GM19025 (cell line): Measurements from ENCODE around the gene USP8.
A peak's percentile ranks its signal among the peaks of the same experiment; 100 is the strongest.
"Not testable (repeated sequence)": the region's sequence is repeated elsewhere in the genome, so short reads cannot be mapped to it uniquely, and the experiment has no call there.

ENCODE experiments used
- ATAC-seq: cut with Tn5 transposase; IDR thresholded peaks from one replicate; pipeline ENCODE4 v1.9.1; 2021; ENCODE audit warnings: mild to moderate bottlenecking, low read depth, moderate library complexity; ENCODE audit not compliant: unreplicated experiment

The USP8 gene

GRCh38 chr15:50424066-50424890 is at the start of gene USP8:
Gene USP8 (plus strand): TSS chr15:50424405. CDS start chr15:50439074, 14,669 bp downstream.
- ATAC-seq, result peak; percentile 95

DNA sequence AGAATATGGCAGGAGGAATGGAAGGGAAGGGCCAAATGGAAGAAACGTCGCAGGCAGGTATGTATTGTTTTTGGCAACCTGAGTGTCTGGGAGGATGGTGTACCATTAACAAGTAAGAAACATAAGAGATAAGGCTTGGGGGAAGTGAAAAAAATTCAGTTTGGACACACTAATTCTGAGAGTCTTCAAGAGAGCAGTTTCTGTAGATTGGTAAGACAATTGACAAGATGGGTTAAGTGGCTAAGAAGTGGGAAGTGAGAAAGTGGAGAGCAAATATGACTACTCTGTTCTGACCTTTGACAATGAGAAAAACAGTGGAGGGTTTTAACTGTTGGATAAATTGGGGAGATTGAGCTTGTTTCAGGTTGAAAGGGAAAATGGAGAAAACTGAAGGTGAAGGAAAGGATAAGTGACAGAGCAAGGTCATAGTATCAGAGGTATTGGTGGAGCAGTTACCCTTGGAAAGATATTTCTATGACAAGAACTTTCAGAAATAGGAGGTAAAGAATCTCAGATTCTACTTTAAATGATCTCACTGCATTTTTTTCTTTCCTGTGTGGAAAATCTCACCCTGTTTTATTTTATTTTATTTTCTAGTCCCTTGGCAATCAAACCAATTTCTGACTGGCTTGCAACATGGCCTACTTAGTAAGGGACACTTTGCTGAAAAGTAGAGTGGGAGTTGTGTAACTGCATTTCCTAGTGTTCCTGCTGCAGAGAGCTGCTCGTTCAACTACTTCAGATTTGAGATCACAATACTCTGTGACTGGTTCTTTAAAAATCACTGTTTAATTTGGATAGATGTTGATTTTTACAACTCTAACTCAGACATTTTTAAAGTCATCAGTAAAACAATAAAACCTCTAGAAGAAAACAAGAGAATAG is 46.1 kb upstream of the USP8 start:
- peak; percentile 97 for ATAC-seq

DNA sequence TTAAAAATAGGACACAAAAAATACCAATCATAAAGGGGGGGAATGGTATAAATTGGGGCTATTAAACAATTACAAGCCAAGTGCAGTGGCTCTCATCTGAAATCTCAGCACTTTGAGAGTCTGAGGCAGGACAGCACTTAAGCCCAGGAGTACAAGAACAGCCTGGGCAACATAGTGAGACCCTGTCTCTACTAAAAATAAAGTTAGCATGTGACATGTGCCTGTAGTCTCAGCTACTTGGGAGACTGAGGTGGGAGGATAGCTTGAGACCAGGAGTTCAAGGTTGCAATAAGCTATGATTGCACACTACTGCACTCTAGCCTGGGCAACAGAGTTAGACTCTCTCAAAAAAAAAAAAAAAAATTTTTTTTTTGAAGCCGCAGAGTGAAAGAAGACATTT is 45.4 kb upstream of the USP8 start:
- ATAC-seq, result no peak

- ATAC-seq, result not testable (repeated sequence)
Measured at GRCh38 chr15:50379413-50379812, 44.8 kb upstream of the USP8 start.

DNA sequence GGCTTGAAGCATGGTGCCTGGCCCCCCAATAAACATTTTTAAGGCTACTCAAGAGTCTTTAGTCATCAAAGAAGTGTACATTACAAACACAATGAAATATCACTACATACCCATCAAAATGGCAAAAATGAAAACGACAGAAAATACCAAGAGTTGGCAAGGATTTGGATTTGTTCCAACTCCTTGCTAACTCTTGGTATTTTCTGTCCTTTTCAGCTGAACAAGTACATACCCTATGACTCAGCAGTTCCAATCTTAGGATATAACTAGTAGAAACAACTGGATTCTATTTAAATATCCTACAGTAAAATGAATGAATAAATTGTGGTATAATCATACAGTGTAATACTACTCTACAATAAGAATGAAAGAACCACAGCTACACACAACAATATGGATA is 44.1 kb upstream of the USP8 start:
- ATAC-seq, result no peak

- no peak for ATAC-seq
Measured at GRCh38 chr15:50381438-50381837, 42.8 kb upstream of the USP8 start.

DNA sequence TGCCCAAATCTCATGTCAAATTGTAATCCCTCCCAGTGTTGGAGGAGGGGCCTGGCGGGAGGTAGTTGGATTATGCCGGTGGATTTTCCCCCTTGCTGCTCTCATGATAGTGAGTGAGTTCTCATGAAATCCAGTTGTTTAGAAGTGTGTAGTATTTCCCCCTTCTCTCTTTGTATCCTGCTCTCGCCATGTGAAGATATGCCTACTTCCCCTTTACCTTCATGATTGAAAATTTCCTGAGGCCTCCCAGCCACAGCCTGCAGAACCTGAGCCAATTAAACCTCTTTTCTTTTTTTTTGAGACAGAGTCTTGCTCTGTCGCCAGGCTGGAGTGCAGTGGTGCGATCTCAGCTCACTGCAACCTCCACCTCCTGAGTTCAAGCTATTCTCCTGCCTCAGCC is 41.8 kb upstream of the USP8 start:
- ATAC-seq, result not testable (repeated sequence)

DNA sequence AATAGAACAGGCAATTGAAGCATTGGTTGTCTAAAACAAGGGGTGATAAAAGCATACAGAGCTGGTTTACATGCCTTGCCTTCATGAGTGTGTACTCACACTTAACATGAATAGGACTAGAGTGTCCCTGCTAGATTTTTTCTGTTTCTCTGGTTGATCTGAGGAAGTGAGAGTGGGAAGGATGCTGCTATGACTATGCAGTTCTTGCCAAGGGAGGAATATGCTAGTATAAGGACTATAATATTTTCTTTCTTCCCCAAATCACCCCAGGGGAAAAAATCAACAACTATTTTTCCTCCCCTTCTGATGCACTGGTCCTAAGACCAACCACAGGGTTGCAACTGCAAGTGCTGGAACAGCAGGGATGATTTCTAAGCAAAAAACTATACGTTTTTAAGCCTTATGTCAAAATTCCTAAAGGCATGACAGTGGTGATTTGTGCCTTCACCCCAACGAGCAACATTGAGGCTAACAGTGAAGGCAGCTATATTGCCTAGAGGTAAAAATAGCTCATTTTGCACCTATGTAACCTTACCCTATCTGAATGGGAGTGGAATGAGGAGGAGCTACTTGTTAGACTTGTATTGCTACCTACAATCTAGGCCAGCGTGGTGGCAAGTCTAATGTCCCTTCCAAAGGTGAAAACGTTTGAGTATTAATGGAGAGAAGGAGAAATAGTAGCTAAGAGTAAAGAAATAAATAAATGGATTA is 33.5 kb upstream of the USP8 start:
- ATAC-seq, result no peak

DNA sequence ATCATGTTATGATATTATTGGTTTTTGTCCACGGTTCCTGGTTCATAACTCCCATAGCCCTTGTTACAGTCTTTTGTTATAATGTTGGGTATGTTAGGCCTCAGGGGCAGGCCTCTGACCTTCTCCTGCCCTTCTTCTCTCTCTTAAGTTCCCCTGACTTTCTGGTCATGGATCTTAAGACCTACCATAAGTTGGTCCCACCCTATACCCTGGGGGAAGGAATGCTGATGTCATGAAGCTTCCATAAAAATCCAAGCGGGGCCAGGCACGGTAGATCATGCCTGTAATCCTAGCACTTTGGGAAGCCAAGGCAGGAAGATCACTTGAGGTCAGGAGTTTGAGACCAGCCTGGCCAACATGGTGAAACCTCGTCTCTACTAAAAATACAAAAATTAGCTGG is 32.6 kb upstream of the USP8 start:
- not testable (repeated sequence) for ATAC-seq

DNA sequence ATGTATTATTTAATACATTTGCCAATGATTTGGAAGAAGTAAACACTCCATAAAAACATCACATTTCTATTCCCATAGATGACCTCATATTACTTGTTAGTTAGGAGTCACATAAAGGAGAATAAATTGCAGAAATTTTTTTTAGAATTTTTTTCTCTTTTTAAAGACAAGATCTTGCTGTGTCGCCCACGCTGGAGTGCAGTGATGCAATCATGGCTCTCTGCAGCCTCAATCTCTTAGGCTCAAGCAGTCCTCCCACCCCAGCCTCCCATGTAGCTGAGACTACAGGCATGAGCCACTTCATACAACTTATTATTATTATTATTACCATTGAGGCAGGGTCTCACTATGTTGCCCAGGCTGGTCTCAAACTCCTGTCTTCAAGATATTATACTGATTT is 12.3 kb upstream of the USP8 start:
- ATAC-seq, result no peak

GRCh38 chr15:50414624-50415023 is 9.6 kb upstream of the USP8 start:
- no peak for ATAC-seq

DNA sequence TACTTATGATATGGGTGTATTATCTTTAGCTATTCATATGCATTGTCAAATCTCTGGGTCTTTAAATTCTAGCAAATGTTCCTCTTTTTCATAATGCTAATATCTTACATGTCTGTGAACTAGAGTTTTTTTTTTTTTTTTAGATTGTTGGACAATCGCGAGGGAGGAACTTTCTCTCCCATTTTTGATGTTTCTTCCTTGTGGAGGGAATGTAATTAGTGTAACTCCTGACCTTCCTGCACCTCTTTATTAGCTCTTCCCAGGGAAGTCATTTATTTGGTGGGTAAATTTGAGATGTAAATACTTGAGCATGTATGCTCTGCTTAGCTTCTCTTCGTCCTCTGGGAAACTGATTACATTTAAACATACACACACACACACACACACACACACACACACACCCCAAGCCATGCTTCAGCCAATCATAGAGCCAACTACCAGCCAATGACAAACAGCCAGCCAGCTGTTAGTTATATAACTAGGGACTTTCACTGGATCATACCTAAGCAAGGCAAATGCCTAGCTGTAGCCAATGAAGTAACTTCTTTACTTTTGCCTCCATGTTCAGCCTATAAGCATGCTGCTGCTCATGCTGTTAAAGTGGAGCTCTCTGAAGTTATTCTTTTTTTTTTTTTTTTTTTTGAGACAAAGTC is 8.3 kb upstream of the USP8 start:
- ATAC-seq, result no peak

DNA sequence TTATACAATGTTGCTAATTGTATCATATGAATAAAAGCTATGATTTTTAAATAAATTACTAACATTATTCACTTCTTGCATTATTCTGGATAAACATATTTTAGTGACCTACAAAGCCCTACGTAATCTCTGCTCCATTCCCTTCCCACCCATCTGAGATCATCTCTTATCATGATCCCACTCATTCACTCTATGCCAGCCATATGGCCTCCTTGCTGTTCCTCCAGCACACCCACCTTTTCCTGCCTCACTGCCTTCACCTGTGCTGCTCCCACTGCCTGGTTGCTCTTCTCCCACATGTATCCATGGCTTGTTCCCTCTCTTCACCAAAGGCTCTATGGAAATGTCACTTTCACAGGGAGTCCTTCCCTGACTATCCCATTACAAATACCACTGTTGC is 7.3 kb upstream of the USP8 start:
- no peak for ATAC-seq

DNA sequence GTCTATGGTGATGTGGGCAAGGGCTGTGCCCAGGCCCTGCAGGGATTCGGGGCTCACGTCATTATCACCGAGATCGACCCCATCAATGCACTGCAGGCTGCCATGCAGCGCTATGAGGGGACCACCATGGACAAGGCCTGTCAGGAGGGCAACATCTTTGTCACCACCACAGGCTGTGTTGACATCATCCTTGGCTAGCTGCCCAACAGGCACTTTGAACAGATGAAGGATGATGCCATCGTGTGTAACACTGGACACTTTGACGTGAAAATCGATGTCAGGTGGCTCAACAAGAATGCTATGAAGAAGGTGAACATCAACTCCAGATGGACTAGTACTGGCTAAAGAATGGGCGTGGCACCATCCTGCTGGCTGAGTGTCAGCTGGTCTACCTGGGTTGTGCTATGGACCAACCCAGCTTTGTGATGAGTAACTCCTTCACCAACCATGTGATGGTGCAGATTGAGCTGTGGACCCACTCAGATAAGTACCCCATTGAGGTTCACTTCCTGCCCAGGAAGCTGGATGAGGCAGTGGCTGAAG is 6.1 kb upstream of the USP8 start:
- ATAC-seq, result no peak

- ATAC-seq, result no peak
Measured at GRCh38 chr15:50425219-50425618, 1.0 kb downstream of the USP8 start.

DNA sequence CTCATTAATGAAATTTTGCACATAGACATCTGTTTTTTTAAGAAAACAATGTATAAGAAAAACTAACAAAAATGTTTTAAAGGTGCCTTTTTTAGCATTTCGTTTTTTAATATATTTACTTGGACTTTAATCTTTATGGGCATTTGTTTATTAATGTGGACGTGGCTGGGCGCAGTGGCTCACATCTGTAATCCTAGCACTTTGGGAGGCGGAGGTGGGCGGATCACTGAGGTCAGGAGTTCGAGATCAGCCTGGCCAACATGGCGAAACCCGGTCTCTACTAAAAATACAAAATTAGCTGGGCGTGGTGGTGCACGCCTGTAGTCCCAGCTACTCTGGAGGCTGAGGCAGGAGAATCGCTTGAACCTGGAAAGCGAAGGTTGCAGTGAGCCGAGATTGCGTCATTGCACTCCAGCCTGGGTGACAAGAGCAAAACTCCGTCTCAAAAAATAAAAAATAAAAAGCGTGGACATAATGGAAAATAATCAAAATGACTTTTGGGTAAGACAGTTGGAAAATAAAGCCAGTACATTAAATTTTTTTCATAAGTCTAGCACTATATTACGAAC is 1.6 kb downstream of the USP8 start:
- ATAC-seq, result not testable (repeated sequence)

DNA sequence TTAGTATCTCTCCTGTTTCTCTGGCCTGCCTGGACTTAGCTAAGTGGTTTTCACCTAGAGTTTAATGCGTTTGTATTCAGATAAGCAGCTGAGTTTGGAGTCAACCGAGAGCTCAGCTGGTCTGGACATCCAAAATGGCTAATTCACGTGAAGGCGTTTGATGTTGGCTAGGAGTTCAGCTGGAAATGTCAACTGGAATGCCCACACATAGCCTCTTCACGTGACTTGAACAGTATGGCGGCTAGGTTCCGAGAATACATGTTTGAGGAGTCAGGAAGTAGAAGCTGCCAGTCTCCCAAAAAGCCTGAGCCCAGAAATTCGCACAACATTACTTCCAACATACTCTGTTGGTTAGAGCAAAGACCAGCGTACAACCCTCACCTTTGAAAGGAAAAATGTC is 2.2 kb downstream of the USP8 start:
- no peak for ATAC-seq

DNA sequence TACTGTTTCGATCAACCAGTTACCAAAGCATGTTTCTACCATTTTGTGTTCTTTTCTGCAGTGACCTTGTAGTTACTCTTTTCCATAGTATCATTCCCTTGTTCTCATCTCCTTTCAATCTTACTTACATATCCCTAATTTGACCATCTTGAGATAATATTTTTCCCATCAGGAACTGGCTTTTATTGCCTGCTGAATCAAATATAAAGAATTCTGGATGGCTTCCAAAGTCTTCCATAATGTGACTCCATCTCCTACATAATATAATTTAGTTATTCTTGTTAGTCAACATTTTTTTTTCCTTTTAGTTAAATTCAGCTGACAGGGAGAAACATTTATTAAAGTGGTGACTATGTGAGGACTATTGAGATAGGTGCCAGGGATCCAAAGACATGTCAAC is 7.0 kb downstream of the USP8 start:
- ATAC-seq, result no peak

GRCh38 chr15:50432230-50432629 is 8.0 kb downstream of the USP8 start:
- no peak for ATAC-seq

DNA sequence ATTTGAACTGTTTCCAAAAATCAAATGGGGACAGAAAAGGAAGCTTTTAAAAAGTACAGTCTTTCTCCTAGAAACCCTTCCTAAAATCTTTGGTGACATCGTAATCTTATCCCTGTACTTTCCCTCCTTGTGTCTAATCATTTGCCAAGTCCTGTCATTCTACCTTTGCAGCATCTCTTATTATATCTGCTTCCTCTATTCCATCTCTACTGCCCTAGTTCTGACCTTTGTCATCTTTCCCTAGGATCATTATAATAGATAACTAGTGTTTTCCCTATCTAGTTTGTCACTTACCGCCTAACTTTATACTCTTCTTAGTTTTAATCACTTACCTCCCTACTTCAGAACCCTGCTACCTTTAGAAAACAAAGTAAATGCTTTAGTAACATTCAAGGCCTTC is 11.6 kb downstream of the USP8 start:
- ATAC-seq, result no peak
